HCT116 (cell line): ENCODE measurements around the gene INCA1. TPM values are rescaled to one million over a fixed set of nuclear protein-coding genes. Genes with fewer than 3 reads are reported as not detected.

Source experiments
- ATAC-seq: fragments of 200-7000 bp; cut with Tn5 transposase; 2 replicates; pipeline ENCODE4 v1.9.1; 2020; ENCODE audit warnings: mild to moderate bottlenecking, moderate library complexity
- BruUV-seq: library from RNA; stranded (reverse); fragments of 400-500 nt; replicated peaks from 2 replicates; lab custom pipeline; 2021; lab: Mats Ljungman, UMichigan
- CTCF ChIA-PET: fragments of 300-600 bp; sonication (Branson Sonifier 250); formaldehyde crosslinking; loops from one replicate; lab custom pipeline; 2021; ENCODE audit warnings: antibody characterized with exemption; lab: Charles Lee
- POLR2A ChIA-PET: fragments of 300-600, 350-600 bp; sonication (Branson Sonifier 250); formaldehyde crosslinking; loops from one replicate; lab custom pipeline; 2021; ENCODE audit warnings: antibody characterized with exemption; lab: Charles Lee
- RAD21 ChIA-PET, 2 experiments: fragments of 300-600 bp; sonication (Branson Sonifier 250); formaldehyde crosslinking; loops; one replicate each; lab custom pipeline; 2023; ENCODE audit warnings: low total read pairs in 2 of 2; ENCODE audit not compliant: uncharacterized antibody in 2 of 2, unreplicated experiment in 2 of 2, low non-redundant PET in 1 of 2; lab: Charles Lee
- DNase-seq: peaks from one replicate; pipeline ENCODE4 v3.0.0-alpha.2; 2010; ENCODE audit warnings: low read depth, low spot score
- H2AFZ ChIP-seq: fragments of 200-600 bp; shearing (Covaris generic), sonication (generic); 2 replicates; pipeline ENCODE4 v1.6.1; 2017; ENCODE audit warnings: low read depth, mixed run types, mixed read lengths, antibody characterized with exemption, low read length; ENCODE audit not compliant: poor library complexity, severe bottlenecking
- H3K27ac ChIP-seq: 2 replicates; pipeline ENCODE4 v1.5.1; 2012; ENCODE audit warnings: low read depth, low read length
- H3K27me3 ChIP-seq: fragments of 200-600 bp; sonication (generic); 2 replicates; pipeline ENCODE4 v1.6.1; 2016; ENCODE audit warnings: mixed run types, low read length, mixed read lengths; ENCODE audit not compliant: insufficient read depth
- H3K36me3 ChIP-seq, 2 experiments: fragments of 200-500 bp in 1 of 2; fragments of 200-600 bp in 1 of 2; sonication (Bioruptor generic) in 1 of 2; sonication (generic) in 1 of 2; 2 replicates each; pipeline versions ENCODE4 v1.5.1 to v1.6.1; 2014 to 2016; ENCODE audit warnings: low read length in 2 of 2, inconsistent platforms in 1 of 2, mixed read lengths in 1 of 2, mixed run types in 1 of 2; ENCODE audit not compliant: insufficient read depth in 2 of 2, control insufficient read depth in 1 of 2
- H3K4me1 ChIP-seq, 2 experiments: fragments of 200-600 bp in 1 of 2; sonication (generic) in 1 of 2; 2 replicates each; pipeline versions ENCODE4 v1.5.1 to v1.6.1; 2012 to 2017; ENCODE audit warnings: low read length in 2 of 2, inconsistent platforms in 1 of 2, mild to moderate bottlenecking in 1 of 2, mixed read lengths in 1 of 2, mixed run types in 1 of 2, moderate library complexity in 1 of 2; ENCODE audit not compliant: insufficient read depth in 2 of 2, control insufficient read depth in 1 of 2
- H3K4me2 ChIP-seq: fragments of 200-600 bp; sonication (generic); 2 replicates; pipeline ENCODE4 v1.6.1; 2017; ENCODE audit warnings: mixed run types, low read length, mixed read lengths
- H3K4me3 ChIP-seq, 2 experiments: fragments of 200-600 bp in 1 of 2; sonication (generic) in 1 of 2; replicated peaks in 1 of 2; 2 replicates each; pipeline ENCODE4 v1.5.1; 2011 to 2016; ENCODE audit warnings: low read length in 2 of 2, control low read depth in 1 of 2, low read depth in 1 of 2, mild to moderate bottlenecking in 1 of 2, mixed read lengths in 1 of 2, mixed run types in 1 of 2
- H3K79me2 ChIP-seq: fragments of 200-600 bp; sonication (generic); 2 replicates; pipeline ENCODE4 v1.6.1; 2017; ENCODE audit warnings: mild to moderate bottlenecking, mixed run types, low read length, moderate library complexity, mixed read lengths; ENCODE audit not compliant: insufficient read depth
- H3K9ac ChIP-seq: fragments of 200-600 bp; sonication (generic); 2 replicates; pipeline ENCODE4 v1.6.1; 2016; ENCODE audit warnings: low read length, mixed read lengths
- H3K9me2 ChIP-seq: fragments of 200-600 bp; sonication (generic), shearing (Covaris generic); 2 replicates; pipeline ENCODE4 v1.6.1; 2017; ENCODE audit warnings: mixed run types, mild to moderate bottlenecking, moderate library complexity; ENCODE audit not compliant: insufficient read depth
- H3K9me3 ChIP-seq, 2 experiments: fragments of 200-500 bp in 1 of 2; fragments of 200-600 bp in 1 of 2; sonication (Bioruptor generic) in 1 of 2; sonication (generic) in 1 of 2; 2 replicates each; pipeline ENCODE4 v1.6.1; 2014 to 2017; ENCODE audit warnings: low read length in 2 of 2, mixed read lengths in 2 of 2, inconsistent platforms in 1 of 2, low read depth in 1 of 2, mild to moderate bottlenecking in 1 of 2, mixed run types in 1 of 2, moderate library complexity in 1 of 2; ENCODE audit not compliant: control insufficient read depth in 1 of 2, insufficient read depth in 1 of 2
- H4K20me1 ChIP-seq: fragments of 200-600 bp; sonication (generic), shearing (Covaris generic); 2 replicates; pipeline ENCODE4 v1.6.1; 2017; ENCODE audit warnings: mixed run types, mild to moderate bottlenecking, moderate library complexity; ENCODE audit not compliant: insufficient read depth
- CEBPB ChIP-seq: IDR thresholded peaks from 2 replicates; pipeline ENCODE4 v1.6.1; 2012; ENCODE audit warnings: low read depth
- CTCF ChIP-seq, 3 experiments: fragments of 200-600 bp in 1 of 3; sonication (generic) in 1 of 3; IDR thresholded peaks in 2 of 3; conservative IDR thresholded peaks in 1 of 3; 2 replicates each; pipeline ENCODE4 v1.5.1; 2012 to 2017; ENCODE audit warnings: low read depth in 2 of 3, low read length in 2 of 3, antibody characterized with exemption in 1 of 3, borderline replicate concordance in 1 of 3, control low read depth in 1 of 3, mild to moderate bottlenecking in 1 of 3, mixed read lengths in 1 of 3, mixed run types in 1 of 3, moderate library complexity in 1 of 3; ENCODE audit not compliant: insufficient read depth in 1 of 3
- EZH2phosphoT487 ChIP-seq: fragments of 200-600 bp; IDR thresholded peaks from 2 replicates; pipeline ENCODE4 v1.6.1; 2018; ENCODE audit warnings: antibody characterized with exemption, borderline replicate concordance
- FOSL1 ChIP-seq: IDR thresholded peaks from 2 replicates; pipeline ENCODE4 v1.6.1; 2012; ENCODE audit warnings: low read depth
- JUND ChIP-seq: IDR thresholded peaks from 2 replicates; pipeline ENCODE4 v1.6.1; 2012
- POLR2A ChIP-seq: IDR thresholded peaks from 2 replicates; pipeline ENCODE4 v1.7.0; 2011; ENCODE audit warnings: borderline replicate concordance; ENCODE audit not compliant: insufficient read depth, insufficient read length; ENCODE audit errors: extremely low read depth
- POLR2AphosphoS5 ChIP-seq: IDR thresholded peaks from 2 replicates; pipeline ENCODE4 v1.6.1; 2011; ENCODE audit warnings: mild to moderate bottlenecking, low read depth, low read length, moderate library complexity
- SIN3A ChIP-seq: IDR thresholded peaks from 2 replicates; pipeline ENCODE4 v1.6.1; 2012; ENCODE audit warnings: low read depth
- SP1 ChIP-seq: IDR thresholded peaks from 2 replicates; pipeline ENCODE4 v1.6.1; 2012; ENCODE audit warnings: low read depth
- ZBTB33 ChIP-seq: IDR thresholded peaks from 2 replicates; pipeline ENCODE4 v1.6.1; 2011; ENCODE audit warnings: mild to moderate bottlenecking, low read length, moderate library complexity; ENCODE audit not compliant: insufficient replicate concordance; ENCODE audit errors: extremely low read depth
- ZFX ChIP-seq: fragments of 450-650 bp; IDR thresholded peaks from 2 replicates; pipeline ENCODE4 v1.6.1; 2017
- ZNF274 ChIP-seq: fragments of 200-500 bp; sonication (Bioruptor generic); IDR thresholded peaks from 2 replicates; pipeline ENCODE4 v1.6.1; 2014; ENCODE audit warnings: mild to moderate bottlenecking, low read depth, low read length, inconsistent platforms
- intact Hi-C: fragments of 100-400 bp; cut with micrococcal nuclease; formaldehyde crosslinking; loops from 2 replicates; pipeline ENCODE4 v1.10.0; 2022
- total RNA-seq: library from RNA; stranded (reverse); gene quantifications from one replicate; pipeline ENCODE4 v1.2.1, GENCODE V29; 2021; ENCODE audit not compliant: unreplicated experiment

INCA1 gene
- total RNA-seq, 1 experiment from 2014 or later = 0.74 TPM

GRCh38 chr17:4948931-4949320 is 48.4 kb downstream of the INCA1 start (continued):
- TF ChIP-seq CTCF (IDR thresholded peaks at IDR 0.05 in 2 of 3, conservative IDR thresholded peaks at IDR 0.05 in 1 of 3; ENCODE audit: borderline replicate concordance in 1 of 3, insufficient read depth in 1 of 3, low read depth in 2 of 3, low read length in 2 of 3) = no peak
- TF ChIP-seq SIN3A = no peak

- H3K27me3 ChIP-seq = no peaks in the 10 kb centered on the region
- peaks cover 9 to 22% of the 10 kb centered on the region in 2 experiments; a peak in 2 of 4 replicates for H3K36me3 ChIP-seq
- peak within 1 kb of the TSS; percentile 96 to 97 for H3K4me3 ChIP-seq
- no TSS peak for BruUV-seq
- no peaks in the 10 kb centered on the region for H3K9me2 ChIP-seq
- ChIA-PET CTCF (interaction anchor here (1.4 kb wide), 1 partner anchor 8 kb away, joined by 3 read pairs; the partner anchor contains the start of genes RNF167 and SLC25A11), RAD21 (interaction anchor here in 1 of 2 experiments (1.1 kb wide), 1 partner anchor 19 kb away, joined by 3 read pairs; the partner anchor contains the start of gene SPAG7)
- H3K79me2 ChIP-seq = peaks cover 62% of the 10 kb centered on the region
- H4K20me1 ChIP-seq = peaks cover 12% of the 10 kb centered on the region; the same call in 1 of the 2 replicates
- DNase-seq = peak; percentile 74
- intact Hi-C loops = loop anchor here (1.0 to 5.0 kb wide), 2 partner anchors 8 to 39 kb away; partner anchors contain the start of genes CAMTA2, RNF167 and SLC25A11
- TF ChIP-seq CTCF (IDR thresholded peaks at IDR 0.05 in 2 of 3, conservative IDR thresholded peaks at IDR 0.05 in 1 of 3; ENCODE audit: borderline replicate concordance in 1 of 3, insufficient read depth in 1 of 3, low read depth in 2 of 3, low read length in 2 of 3) (no peak), ZFX (peak; percentile 59; the same call in 1 of the 2 replicates), SP1 (peak; percentile 42), POLR2A (peak; percentile 60), CEBPB (no peak; the same call in 1 of the 2 replicates), SIN3A (peak; percentile 92), ZBTB33 (no peak), ZNF274 (no peak), EZH2phosphoT487 (no peak), JUND (no peak), FOSL1 (no peak; the same call in 1 of the 2 replicates), POLR2AphosphoS5 (peak; percentile 91)
- TF ChIP-seq, all 23 proteins: peak for 5
- POLR2A ChIA-PET = interaction anchor here (0.6 to 4.7 kb wide), 5 partner anchors 8 to 26 kb away, joined by 3 to 45 read pairs (median 5); partner anchors contain the start of genes RNF167, SLC25A11 and SPAG7
- Histone ChIP-seq H2AFZ (no peak within 1 kb of the TSS), H3K9me3 (no peaks in the 10 kb centered on the region), H3K4me2 (peak within 1 kb of the TSS; percentile 100), H3K4me1 (peaks cover 35 to 64% of the 10 kb centered on the region in 2 experiments), H3K27ac (peak within 1 kb of the TSS; percentile 99), H3K9ac (peak within 1 kb of the TSS; percentile 97)
- ATAC-seq = peak; percentile 51
Measured at GRCh38 chr17:4948166-4948930, 49.0 kb downstream of the INCA1 start, which contains the start of gene PFN1. PFN1 (minus strand) TSS chr17:4948530; CDS start chr17:4948394, 136 bp downstream.
